ENCODE results near the gene HMX2.

GRCh38 chr10:123145542-123146012 is 2.4 kb upstream of the HMX2 start:
- TF ChIP-seq, protein P1, sequence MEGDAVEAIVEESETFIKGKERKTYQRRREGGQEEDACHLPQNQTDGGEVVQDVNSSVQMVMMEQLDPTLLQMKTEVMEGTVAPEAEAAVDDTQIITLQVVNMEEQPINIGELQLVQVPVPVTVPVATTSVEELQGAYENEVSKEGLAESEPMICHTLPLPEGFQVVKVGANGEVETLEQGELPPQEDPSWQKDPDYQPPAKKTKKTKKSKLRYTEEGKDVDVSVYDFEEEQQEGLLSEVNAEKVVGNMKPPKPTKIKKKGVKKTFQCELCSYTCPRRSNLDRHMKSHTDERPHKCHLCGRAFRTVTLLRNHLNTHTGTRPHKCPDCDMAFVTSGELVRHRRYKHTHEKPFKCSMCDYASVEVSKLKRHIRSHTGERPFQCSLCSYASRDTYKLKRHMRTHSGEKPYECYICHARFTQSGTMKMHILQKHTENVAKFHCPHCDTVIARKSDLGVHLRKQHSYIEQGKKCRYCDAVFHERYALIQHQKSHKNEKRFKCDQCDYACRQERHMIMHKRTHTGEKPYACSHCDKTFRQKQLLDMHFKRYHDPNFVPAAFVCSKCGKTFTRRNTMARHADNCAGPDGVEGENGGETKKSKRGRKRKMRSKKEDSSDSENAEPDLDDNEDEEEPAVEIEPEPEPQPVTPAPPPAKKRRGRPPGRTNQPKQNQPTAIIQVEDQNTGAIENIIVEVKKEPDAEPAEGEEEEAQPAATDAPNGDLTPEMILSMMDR (IDR thresholded peaks at IDR 0.05) = no peak
- no peak for TF ChIP-seq POLR2A (IDR thresholded peaks at IDR 0.05)

All from right lobe of liver (tissue), 4 donors.